ENCODE data around the gene ST6GALNAC4. TPM values are rescaled to one million over a fixed set of nuclear protein-coding genes. Genes with fewer than 3 reads are reported as not detected.

The ST6GALNAC4 gene
- total RNA-seq, 1 experiment from 2014 or later = 15.4 TPM

DNA sequence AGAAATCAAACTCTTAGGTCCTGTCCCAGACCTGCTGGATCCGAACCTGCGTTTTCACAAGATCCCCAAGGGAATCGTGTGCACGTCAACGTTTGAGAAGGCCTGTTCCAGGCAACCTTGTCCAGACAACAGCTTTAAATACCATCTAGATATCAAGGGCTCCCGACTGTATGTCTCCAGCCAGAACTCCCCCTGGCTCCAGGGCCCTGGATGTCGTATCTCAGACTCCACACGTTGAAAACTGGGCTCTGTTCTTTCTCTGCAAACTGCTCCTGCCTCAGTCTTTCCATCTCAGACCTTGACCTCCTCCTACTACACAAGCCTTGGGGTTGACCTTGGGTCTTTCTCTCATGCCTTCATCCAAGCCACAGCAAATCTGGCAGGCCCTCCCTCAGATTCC lies 56.6 kb downstream of the ST6GALNAC4 start:
- H3K56ac ChIP-seq (ENCODE audit: insufficient read length, low read depth, low read length) = no peak overlapping the region
- H4K8ac ChIP-seq (replicated peaks; ENCODE audit: insufficient read length, low read depth, low read length) = no peak overlapping the region
- no peak overlapping the region for H2AK5ac ChIP-seq (ENCODE audit: insufficient read length, low read length)
- Mint-ChIP-seq H3K27me3 (ENCODE audit: low read depth) (no peaks in the 10 kb centered on the region; the same call in none of the 2 replicates), H3K36me3 (ENCODE audit: insufficient read depth in 1 of 3, low read depth in 3 of 3) (no peaks in the 10 kb centered on the region), H3K27ac (no peak overlapping the region; a peak in 1 of 7 replicates), H3K9me3 (no peaks in the 10 kb centered on the region), H3K4me1 (peaks cover 7 to 12% of the 10 kb centered on the region in 2 experiments), H3K4me3 (no peak overlapping the region)
- no peak overlapping the region for H3K18ac ChIP-seq (ENCODE audit: insufficient read length, low read depth, low read length)
- H3K79me2 ChIP-seq (ENCODE audit: insufficient read depth, low read length) = no peaks in the 10 kb centered on the region
- no peak overlapping the region for H3K14ac ChIP-seq (ENCODE audit: insufficient read depth, low read length)
- H3K27ac ChIP-seq (ENCODE audit: insufficient read length, low read depth, low read length) = no peak overlapping the region
- no peak overlapping the region for H3K4me2 ChIP-seq (ENCODE audit: insufficient read depth, insufficient read length, low read length)
- H3K4me1 ChIP-seq (ENCODE audit: insufficient read depth, low read length) = no peaks in the 10 kb centered on the region
- H3T11ph ChIP-seq (ENCODE audit: low read length) = no peak overlapping the region
- TF ChIP-seq CTCF (conservative IDR thresholded peaks at IDR 0.05) = no peak
- H3K27me3 ChIP-seq (ENCODE audit: insufficient read depth, low read length) = no peaks in the 10 kb centered on the region
- no peak overlapping the region for H2BK20ac ChIP-seq (ENCODE audit: low read depth, low read length, poor library complexity, severe bottlenecking)
- no CpG with 5 or more reads among the region's 8 CpGs for WGBS (ENCODE audit: extremely low coverage, insufficient read length, low lambda C conversion rate)
- no peaks in the 10 kb centered on the region for H3K9me3 ChIP-seq (ENCODE audit: control insufficient read depth, low read depth, low read length)
- H3K79me1 ChIP-seq (ENCODE audit: insufficient read depth, low read depth, low read length, poor library complexity, severe bottlenecking) = no peaks in the 10 kb centered on the region
- H2BK15ac ChIP-seq (ENCODE audit: low read depth, low read length) = no peak overlapping the region
- H3K23ac ChIP-seq (ENCODE audit: insufficient read length, low read depth, low read length) = no peak overlapping the region
- no peak overlapping the region for H3K4ac ChIP-seq (ENCODE audit: low read depth, low read length)
- H4K20me1 ChIP-seq (ENCODE audit: control insufficient read depth, insufficient read depth, insufficient read length) = no peaks in the 10 kb centered on the region
- no peak for DNase-seq
- H3K9ac ChIP-seq (ENCODE audit: extremely low read depth, insufficient read length, low read length) = no peak overlapping the region
- H4K5ac ChIP-seq (ENCODE audit: insufficient read length, low read depth, low read length) = no peak overlapping the region
- H2BK120ac ChIP-seq (ENCODE audit: low read depth, low read length, poor library complexity, severe bottlenecking) = no peak overlapping the region
- H2BK12ac ChIP-seq (ENCODE audit: insufficient read length, low read depth, low read length) = no peak overlapping the region
- H2AFZ ChIP-seq (ENCODE audit: low read length) = no peak overlapping the region
- no peak overlapping the region for H2BK5ac ChIP-seq (ENCODE audit: insufficient read length, low read length)
- H3K23me2 ChIP-seq (ENCODE audit: insufficient read length, low read depth, low read length, poor library complexity, severe bottlenecking) = peaks cover 3% of the 10 kb centered on the region
- no peak overlapping the region for H4K91ac ChIP-seq (ENCODE audit: insufficient read length, low read depth, low read length)

Measured in H9 (cell line).